HS-27A (cell line): Measurements from ENCODE around the gene ZDHHC7.

Experiments used
- DNase-seq: peaks from one replicate; pipeline ENCODE4 v3.0.0-alpha.2; 2012; ENCODE audit warnings: low read depth, missing footprints

Gene ZDHHC7

DNA sequence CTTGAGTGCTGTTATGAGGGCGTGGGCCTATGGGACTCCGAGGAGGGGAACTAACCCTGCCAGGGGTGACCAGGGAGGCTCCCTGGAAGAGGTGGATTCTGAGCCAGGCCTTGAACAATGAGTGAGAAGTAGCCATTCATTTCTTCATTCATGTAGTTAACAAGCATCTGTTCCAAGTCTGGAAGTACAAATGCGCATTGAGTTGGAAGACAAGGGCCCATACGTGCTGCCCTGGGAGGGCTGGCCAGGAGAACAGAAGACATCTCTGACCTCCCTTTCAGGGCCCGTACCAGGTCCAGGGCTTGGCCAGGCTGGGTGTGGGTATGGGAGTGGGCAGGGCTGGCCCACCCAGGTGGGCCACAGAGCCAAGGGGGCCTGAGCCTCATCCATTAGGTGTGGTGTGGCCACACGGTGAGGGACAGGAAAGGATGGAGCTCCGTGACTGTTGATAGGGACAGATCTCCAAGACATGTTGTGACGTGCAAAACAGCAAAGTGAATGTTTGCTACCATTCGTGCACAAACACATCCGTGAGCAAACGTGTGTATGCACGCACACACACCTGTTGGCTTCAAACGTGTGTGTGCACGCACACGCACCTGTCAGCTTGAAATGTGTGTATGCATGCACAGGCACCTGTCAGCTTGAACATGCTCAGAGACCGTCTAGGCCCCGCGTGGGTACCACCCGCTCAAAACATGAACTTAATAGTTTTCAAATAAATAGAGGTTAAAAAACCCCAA is 46.8 kb downstream of the ZDHHC7 start:
- no peak for DNase-seq

DNA sequence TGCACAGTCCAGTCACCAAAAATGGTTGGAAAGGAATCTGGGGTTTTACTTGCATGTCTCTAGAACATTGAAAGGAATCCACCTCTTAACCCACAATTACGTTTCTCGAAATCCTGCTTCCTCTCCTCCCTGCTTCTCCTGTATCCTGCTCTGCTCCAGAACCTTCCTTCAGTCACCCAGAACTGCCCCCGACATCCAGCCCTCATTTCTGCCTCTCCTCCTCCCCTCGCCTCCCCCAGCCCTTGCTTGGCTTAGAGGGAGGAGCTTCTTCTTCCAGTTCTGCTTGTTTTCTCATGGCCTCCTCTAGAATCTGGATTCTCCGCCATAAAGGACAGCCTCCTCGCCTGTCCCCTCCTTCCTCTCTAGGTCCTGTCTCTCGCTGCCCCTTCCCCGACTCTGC is 48.3 kb downstream of the ZDHHC7 start:
- DNase-seq, result no peak

DNA sequence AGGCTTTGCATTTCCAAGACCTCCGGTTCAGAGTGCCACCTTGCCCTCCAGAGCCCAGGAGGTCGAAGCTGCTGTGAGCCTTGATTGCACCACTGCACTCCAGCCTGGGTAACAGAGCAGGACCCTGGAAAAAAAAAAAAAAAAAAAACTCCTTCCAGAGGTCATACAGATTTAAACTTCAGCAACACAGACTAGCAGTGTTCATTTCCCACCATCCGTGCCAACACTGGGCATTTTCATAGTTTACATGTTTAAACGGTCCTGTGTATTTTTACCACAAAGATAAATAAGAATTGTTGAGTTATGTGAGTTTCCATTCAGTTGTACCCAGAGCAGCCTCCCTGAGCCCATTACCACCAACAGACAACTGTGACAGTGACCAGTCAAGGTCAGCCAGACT is 50.4 kb downstream of the ZDHHC7 start:
- no peak for DNase-seq

DNA sequence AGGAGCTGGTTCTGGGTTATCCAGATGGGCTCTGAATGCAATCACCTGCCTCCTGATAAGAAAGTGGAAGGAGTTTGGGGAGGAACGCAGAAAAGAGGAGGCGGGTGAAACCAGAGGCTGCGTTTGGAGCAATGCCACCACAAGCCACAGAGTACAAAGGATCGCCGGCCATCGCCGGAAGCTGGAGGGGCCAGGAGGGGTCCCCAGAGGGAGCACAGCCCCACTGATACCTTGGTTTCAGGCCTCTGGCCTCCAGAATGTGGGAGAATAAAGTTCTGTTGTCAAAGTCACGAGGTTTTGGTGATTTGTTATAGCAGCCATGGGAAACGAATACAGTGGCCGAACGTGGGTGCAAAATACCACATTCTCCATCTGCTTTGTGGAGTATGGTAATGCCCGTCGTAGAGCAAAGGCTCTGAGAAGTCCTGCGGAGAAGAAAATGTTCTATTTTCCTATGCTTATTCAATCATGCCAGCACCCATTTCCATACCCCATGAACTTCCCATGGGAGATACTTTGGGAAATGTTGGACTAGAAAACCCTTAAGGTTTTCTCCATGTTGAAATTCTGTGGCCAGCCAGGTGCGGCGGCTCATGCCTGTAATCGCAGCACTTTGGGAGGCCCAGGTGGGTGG is 51.4 kb downstream of the ZDHHC7 start:
- DNase-seq, result no peak

DNA sequence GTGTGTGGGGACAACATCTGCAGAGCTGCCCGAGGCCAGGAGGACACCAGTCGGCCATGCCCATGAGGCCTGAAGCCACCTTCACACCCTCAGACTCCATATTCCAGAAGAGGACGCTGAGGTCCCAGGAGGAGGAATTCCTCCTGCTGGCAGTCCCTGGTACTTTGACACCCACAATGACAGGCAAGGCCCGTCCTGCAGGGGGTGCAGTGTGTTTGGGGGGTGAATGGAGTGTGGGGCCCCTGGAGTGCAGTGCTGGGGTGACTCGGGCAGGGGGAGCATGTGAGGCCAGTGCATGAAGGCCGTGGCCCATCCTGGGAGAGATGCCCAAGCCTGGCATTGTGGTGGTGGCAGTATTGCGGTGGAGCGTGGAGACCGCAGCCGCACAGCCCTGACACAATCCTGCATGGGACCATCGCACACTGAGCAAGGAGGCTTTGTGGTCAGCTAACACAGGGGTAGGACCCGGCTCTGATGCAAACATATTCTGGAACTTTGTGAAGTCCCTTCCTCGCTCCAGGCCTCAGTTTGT is 52.2 kb downstream of the ZDHHC7 start:
- no peak for DNase-seq

DNA sequence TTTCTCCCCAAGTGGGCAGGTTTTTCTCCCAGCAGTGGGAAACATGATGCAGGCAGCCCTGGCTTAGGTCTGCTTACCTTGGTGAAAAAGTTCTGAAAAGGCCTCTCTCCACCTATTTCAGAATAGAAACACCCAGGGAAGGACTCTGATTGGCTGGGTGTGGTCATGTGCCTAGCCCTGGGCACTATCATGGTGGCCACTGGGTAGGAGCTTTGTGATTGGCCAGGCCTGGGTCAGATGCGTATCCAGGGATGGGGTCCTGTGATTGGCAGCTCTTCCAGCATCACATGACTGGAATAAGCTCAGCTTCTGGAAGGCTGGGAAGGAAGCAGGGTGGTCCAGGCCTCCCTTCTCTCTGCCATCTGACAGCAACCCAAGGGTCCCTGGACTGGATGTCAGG is 53.5 kb downstream of the ZDHHC7 start:
- DNase-seq, result no peak

DNA sequence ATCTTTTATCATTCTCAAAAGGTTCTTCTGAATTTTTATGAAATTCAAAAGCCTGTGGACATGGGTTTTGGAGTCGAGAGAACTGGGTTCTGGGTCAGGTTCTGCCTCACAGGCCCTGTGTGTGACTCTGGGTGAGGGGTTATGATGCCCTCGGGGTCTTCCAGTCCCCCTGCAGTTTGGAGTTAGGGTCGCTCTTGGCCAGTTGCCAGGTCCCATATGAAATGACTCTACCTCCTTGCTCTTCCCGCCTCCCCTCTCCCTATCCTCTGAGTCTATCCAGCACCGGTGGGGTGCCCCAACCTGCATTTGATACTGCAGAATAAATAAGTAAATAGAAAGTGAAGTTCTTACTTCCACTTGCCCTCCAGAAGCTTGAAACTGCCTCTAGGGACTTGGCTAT is 54.1 kb downstream of the ZDHHC7 start:
- no peak for DNase-seq

DNA sequence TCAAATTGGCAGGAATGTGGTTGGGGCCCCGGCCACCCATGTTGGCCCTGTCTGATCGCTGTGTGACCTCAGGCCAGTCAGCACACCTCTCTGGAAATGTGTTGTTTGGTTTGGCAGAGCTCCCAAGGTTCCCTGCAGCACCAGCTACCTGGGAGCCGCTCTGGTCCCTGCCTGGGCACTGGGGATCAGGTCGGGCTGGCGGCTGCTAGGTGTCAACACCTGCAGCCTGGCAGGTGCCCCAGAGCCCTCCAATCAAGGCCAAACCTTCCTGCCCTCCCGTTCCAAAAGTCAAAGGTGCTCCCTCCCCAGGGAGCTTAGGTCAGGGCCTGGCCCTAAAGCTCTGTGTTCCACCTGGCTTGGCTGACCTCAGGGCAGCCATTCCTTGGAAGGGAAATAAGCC is 55.9 kb downstream of the ZDHHC7 start:
- no peak for DNase-seq

DNA sequence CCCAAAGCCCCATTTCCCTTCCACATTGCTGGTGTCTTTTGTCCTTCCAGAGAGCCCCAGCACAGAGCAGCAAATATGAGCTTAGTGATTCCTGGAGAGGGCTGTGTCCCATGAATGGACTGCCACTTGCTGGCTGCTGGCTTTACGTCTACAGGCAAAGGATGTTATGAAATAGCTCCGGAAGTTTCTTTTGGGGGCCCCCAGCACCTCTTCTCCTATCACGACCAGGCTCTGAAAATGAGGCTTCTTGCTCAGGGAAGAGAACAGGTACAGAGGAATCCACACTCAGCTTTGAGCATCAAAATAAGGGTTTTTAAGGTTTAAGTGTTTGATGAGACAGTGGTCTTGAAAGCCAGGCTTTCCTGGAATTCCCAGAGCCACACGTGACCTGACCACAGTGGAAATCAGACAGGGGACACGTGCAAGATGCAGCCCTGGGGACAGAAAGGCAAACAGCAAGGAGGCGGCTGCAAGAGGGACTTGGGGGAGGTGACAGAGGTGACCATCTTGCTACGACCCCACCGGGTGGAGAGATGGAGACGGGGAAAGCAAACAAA is 58.1 kb downstream of the ZDHHC7 start:
- DNase-seq, result no peak

DNA sequence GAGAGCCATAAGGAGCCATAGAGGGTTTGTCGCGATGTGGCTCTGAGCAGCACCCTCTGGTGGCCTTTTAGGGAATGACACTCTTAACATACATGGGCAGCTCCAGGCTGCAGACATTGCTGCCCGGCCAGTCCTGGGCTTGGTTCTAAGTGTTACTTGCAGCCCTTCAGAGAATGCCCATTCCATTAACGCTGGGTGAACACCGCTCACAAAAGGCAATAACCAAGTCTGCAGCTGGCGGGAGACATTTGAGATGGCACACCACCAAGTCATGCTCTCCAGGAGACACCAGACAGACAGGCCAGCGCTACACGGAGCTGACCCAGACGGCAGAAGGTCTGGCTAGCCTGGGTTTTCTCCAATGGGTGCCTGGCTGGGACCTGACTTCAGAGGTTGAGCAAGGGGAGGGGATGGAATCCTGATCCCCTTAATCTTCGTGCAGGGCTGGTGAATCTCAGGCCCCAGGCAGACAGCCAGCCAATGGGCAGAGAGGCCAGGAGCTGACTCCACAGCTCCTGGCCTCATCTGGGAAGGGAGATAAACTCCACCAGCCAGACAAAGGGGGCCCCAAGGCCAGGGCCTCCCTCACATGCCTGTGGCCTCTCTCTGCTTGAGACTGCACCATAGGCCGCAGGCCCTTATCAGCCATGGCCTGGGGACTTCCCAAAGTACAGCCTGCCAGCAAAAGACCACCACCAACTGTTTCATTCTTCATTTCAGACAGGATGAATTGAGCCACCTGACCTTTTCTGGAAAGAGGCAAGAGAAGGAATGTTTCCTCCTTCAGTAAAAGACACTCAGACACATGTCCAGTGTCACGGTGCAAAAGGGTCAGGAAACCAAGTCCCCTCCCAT is 58.8 kb downstream of the ZDHHC7 start:
- DNase-seq, result peak; percentile 55

DNA sequence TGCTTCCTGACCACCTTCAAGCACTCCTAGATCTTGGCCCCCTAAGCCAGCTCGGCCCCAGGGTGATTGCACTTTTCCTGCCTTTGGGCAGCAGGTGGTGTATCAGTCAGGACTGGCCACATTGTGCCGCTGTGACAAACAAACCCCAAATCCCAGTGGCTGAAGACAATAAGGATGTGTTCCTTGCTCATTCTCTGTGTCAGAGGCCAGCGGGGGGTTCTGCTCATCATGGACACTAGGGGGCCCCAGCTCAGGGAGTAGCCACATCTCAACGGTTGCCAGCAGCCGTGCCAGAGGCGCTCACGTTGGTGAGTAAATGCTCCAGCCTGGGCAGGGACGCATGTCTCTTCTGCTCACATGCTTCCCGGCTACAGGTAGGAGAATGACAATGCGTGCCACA is 60.4 kb downstream of the ZDHHC7 start:
- no peak for DNase-seq

DNA sequence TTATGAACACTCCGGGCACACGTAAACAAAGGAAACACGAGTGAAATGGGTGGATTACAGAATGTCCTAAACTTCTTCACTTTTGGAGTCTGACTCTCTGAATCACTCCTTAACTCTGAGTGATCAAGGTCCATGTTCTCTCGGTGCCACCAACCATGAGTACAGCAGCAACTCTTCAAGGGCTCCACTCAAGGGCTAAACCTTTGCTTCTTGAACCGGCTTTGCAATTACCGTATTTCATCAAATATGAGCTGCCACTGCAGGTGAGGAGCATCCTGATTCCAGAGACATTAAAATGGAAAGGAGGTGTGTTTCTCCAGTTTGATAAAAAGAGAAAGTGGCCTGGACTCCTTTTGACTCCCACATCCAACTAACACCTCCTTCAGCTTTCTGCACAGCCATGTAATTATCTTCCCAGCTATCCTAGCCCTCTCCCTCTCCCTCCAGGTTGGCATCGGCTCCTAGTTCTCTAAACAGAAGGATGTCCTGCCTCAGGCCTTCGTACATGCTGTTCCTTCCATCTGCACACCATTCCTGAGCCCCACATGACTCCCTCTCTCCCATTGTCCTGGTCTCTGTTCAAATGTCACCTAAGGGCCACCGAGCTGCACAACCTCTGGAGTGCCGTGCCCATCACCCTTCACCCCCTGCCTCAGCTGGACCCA is 61.4 kb downstream of the ZDHHC7 start:
- DNase-seq, result no peak

DNA sequence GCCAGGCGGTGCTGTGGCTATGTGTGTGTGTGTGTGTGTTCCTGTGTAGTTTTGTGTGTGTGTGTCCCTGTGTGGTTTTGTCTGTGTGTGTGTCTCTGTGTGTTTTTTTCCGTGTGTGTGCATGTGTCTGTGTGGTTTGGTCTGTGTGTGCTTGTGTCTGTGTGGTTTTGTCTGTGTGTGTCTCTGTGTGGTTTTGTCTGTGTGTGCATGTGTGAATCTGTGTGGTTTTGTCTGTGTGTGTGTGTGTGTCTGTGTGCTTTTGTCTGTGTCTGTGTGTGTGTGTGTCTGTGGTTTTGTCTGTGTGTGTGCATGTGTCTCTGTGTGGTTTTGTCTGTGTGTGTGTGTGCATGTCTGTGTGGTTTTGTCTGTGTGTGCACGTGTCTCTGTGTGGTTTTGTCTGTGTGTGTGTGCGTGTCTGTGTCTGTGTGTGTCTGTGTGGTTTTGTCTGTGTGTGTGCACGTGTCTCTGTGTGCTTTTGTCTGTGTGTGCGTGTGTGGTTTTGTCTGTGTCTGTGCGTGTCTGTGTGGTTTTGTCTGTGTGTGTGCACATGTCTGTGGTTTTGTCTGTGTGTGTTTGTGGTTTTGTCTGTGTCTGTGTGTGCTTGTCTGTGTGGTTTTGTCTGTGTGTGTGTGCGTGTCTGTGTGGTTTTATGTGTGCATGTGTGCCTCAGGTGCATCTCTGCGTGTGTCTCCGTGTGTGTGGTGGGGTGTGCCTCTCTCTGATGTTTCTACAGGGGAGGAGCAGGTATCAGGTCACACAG is 62.3 kb downstream of the ZDHHC7 start:
- no peak for DNase-seq

DNA sequence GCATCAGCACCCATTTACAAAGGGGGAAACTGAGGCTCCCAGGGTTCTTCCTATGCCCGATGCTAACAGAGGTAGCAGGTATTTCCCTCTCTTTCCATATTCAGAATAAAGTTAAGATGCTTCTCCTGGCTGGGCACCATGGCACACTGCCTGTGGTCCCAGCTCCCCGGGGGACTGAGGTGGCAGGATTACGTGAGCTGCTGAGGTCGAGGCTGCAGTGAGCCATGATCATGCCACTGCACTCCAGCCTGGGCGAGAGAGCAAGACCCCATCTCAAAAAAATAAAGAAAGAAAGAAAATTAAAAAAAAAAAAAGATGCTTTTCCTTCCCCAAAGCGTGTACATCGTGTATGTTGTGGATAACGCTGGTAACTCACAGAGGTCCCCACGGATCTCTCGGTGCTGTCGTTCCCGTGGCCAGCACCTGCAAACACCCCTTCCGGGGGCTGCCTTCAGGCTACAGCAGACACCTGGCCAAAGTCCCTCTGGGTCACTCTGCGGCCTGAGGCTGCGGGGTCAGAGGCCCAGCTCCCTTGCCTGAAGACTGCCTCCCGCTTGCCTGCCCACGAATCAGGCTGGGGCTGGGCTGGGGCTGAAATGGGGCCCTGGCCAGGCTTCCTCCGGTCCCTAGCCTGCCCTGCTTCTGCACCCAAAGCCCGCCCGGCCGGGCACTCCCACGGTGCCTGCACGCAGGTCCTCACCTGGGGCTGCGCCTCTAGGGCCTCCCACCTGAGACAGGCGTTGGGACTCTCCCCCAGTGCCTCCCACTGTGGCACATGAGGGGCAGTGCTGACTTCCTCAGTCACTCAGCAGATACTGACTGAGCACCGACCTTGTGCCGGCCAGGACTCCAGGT is 63.1 kb downstream of the ZDHHC7 start:
- DNase-seq, result no peak

DNA sequence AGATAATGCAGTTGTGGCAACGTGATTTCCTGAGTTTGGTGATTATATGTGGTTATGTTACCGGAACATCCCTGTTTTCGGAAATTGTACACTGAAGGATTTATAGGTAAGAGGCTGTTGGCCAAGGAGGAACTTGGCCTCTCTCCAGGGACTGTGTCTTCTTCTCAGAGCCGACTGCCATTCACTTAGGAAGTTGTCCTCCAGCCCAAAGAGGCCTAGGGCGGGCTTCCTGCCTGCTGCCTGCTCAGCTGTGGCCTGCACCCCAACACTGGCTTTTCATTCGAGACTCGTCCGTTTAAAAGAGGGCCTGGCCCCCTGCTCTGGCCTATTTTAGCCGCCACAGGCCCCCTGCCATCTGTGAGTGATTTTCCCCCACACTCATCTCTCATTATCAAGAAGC is 64.3 kb downstream of the ZDHHC7 start:
- DNase-seq, result no peak

DNA sequence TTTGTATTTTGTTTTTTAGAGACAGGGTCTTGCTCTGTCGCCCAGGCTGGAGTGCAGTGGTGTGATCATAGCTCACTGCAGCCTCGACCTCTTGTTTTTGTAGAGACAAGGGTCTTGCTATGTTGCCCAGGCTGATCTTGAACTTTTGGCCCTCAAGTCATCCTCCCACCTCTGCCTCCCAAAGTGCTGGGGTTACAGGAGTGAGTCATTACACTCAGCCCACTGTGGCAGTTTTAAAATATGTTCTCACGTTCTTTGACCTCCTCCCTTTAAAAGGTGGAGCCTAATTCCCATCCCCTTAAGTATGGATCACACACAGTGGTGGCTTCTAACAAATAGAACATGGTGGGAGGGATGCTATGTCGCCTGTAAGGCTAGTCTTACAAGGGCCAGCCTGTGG is 67.7 kb downstream of the ZDHHC7 start:
- DNase-seq, result no peak

DNA sequence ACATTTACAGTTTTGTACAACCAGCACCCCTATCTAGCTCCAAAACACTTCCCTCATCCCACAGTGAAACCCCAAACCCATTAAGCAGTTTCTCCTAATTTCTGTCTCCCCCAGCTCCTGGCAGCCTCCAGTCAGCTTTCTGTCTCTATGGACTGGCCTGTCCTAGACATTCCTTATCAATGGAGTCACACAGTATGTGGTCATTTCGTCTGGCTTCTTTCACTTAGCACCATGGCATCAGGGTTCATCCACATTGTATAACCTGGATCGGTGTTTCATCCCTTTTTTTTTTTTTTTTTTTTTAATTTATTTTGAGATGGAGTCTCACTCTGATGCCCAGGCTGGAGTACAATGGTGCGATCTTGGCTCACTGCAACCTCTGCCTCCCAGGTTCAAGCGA is 68.5 kb downstream of the ZDHHC7 start:
- DNase-seq, result no peak

DNA sequence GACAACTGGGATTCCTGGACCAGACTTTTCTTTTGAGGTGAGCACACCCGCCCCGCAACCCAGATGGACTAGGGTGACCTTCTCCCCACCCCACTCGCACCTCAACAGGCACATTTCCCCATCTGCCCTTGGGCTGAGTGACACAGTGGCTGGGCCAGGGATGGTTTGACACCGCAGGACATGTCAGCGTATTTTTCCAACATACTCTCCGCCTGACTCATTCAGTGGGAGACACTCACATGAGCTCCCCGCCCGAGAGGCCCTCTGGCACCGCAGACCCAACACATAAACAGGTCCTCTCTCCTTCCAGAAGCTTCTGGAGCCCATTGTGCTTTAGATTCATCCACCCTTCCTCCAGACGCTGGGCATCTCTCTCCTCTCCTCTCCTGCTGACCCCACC is 69.4 kb downstream of the ZDHHC7 start:
- DNase-seq, result no peak

DNA sequence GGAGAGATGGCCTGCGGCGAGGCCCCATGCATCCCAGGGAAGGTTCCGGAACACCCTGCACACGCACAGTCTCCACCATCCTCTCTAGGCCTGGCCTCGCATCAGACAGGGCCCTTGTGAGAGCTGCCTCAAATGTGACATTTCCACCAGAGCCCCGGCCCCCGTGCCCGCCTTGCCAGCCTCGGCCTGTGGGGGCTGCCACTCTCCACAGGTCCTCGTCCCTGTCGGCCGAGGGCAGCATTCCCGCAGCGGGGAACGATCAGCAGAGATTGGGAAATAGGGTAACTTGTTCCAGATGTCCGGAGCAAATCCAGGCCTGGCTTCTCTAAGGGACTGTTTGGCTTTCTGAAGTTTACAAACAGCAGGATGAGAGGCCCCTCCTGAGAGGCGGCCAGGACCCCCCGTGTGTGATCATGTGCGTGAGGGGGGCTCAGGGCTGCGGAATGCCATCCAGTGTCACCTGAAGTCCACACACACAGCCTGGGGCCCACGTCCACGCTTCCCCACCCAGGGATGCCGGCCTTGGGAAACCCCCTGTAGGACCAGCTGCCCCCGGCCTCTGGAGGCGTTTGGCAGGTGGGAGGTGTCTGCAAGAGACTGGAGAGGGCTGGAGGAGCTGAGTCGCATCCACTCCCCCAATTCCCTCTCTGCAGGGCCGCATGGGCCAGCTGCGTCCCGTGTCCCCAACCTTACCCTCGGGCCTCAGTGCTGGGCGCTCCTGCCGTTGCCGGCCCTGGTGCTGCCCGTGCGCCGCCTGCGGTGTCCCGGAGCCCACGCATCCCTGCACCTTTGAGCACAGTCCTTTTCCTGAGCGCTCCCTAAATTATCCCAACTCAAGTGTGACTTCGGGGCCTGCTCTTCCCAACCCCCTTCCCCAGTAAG is 70.4 kb downstream of the ZDHHC7 start:
- no peak for DNase-seq
